Testis (tissue), 3 donors: Measurements from ENCODE around the gene WAPL. TPM values are rescaled to one million over a fixed set of nuclear protein-coding genes. Genes with fewer than 3 reads are reported as not detected.

Experiments used
- DNase-seq: peaks from one replicate; pipeline ENCODE4 v3.0.0-alpha.2; 2019
- H3K27ac ChIP-seq, 2 donors: fragments of 200-600 bp; sonication (generic); one replicate each; pipeline ENCODE4 v1.5.1; 2019
- H3K27me3 ChIP-seq: fragments of 200-600 bp; sonication (generic); one replicate; pipeline ENCODE4 v1.5.1; 2019
- H3K36me3 ChIP-seq: fragments of 200-600 bp; sonication (generic); one replicate; pipeline ENCODE4 v1.5.1; 2017; ENCODE audit warnings: low read depth; ENCODE audit errors: missing control alignments
- H3K4me1 ChIP-seq: fragments of 200-600 bp; sonication (generic); one replicate; pipeline ENCODE4 v1.5.1; 2019
- H3K4me3 ChIP-seq, 2 donors: fragments of 200-600 bp; sonication (generic); one replicate each; pipeline ENCODE4 v1.5.1; 2017 to 2019
- H3K9me3 ChIP-seq: fragments of 200-600 bp; sonication (generic); one replicate; pipeline ENCODE4 v1.5.1; 2017
- CTCF ChIP-seq, 3 experiments: fragments of 450-650 bp in 2 of 3; fragments of 200-600 bp in 1 of 3; sonication (generic) in 1 of 3; IDR thresholded peaks; one replicate each; pipeline ENCODE4 v1.5.1; 2016 to 2019; ENCODE audit warnings: antibody characterized with exemption in 3 of 3, mild to moderate bottlenecking in 2 of 3, moderate library complexity in 1 of 3
- POLR2A ChIP-seq: fragments of 450-650 bp; IDR thresholded peaks from one replicate; pipeline ENCODE4 v1.6.1; 2017; ENCODE audit warnings: antibody characterized with exemption, mild to moderate bottlenecking, moderate library complexity
- WGBS, 2 donors: methylation state at CpG; one replicate each; pipeline ENCODE4 v1.1.5; 2018; 5-methylcytosine and 5-hydroxymethylcytosine counted together
- intact Hi-C: fragments of 100-400 bp; cut with DNase I; formaldehyde crosslinking; loops from one replicate; pipeline ENCODE4 v1.15.1; 2023; ENCODE audit warnings: low total_unique reads
- polyA plus RNA-seq: library from polyadenylated mRNA; stranded (reverse); fragments of 350-450 nt; fragmentation: Illumina TruSeq; extraction: RNeasy Lipid Tissue Mini Kit (QIAGEN cat#74804); gene quantifications from one replicate; pipeline ENCODE4 v1.2.3, GENCODE V29; 2014; ENCODE audit warnings: low read depth, low replicate concordance; ENCODE audit not compliant: insufficient read depth
- small RNA-seq, 2 donors: library from RNA; depleted of rRNA; stranded (forward); fragments of <200 nt; gene quantifications; one replicate each; pipeline ENCODE3, GENCODE V24; 2016
- total RNA-seq, 2 donors: library from RNA; depleted of rRNA; stranded (reverse); fragments of >200 nt; gene quantifications; one replicate each; pipeline ENCODE4 v1.2.3, GENCODE V29; 2016

Gene WAPL
- total and polyA plus RNA-seq, 3 donors from 2014 or later = 65.7 to 89.8 (median 80.8) TPM

DNA sequence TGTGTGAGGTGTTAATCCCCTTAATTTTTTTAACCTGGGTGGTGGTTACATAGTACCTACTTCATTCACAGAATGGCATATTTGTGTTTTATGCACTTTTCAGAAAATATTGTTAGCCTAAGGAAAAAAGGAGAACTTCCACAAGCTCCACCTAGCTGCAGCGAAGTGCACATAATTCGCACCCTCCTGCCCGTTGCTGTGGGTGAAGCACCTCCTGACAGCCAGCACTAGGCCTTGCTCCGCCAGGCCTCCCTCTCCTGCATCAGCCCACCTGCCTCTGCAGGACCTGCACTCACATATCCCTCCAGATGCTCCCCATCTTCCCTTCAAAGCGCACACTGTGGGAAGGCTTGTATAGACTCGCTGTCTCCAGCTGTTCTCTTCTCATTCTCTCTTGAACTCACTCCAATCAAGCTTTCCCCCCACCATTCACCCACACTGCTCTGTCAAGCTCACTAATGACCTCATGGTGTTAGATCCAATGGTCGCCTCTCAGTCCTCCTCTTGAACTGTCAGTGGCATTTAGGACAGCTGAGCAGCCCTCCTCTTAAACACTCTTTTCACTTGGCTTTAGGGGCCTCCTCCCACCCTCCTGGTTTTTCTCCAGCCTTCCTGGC is 134.3 kb downstream of the WAPL start:
- intact Hi-C loops = no loop called here
- Histone ChIP-seq H3K36me3 (no peaks in the 10 kb centered on the region), H3K4me1 (peaks cover 3% of the 10 kb centered on the region), H3K9me3 (no peaks in the 10 kb centered on the region), H3K27me3 (no peaks in the 10 kb centered on the region), H3K27ac (no peak overlapping the region), H3K4me3 (no peak overlapping the region)
- 68 to 75% methylated on average over 7 of the region's 7 CpGs for whole genome bisulfite sequencing, 2 donors
- no peak for DNase-seq
- TF ChIP-seq CTCF (IDR thresholded peaks at IDR 0.05) (no peak), POLR2A (no peak)

DNA sequence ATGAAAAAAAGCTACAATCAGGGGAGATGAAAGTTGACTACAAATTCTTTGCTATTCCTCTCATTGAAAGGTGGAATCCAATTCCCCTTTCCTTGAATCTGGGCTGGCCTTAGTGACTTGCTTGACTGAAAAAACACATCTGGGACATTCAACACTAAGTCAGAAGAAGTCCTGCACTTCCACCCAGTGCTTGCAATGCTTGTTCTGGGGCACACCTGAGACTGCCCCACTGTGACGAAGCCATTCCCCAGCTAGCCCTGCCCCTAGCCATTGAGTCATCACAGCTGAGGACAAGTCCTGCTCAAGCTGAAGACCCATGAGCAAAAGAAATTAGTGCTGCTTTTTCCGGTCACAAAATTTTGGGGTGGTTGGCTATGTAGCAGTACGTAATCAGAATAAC is 135.8 kb downstream of the WAPL start:
- no peak for DNase-seq
- Histone ChIP-seq H3K27ac (no peak overlapping the region), H3K4me3 (no peak overlapping the region), H3K27me3 (no peaks in the 10 kb centered on the region), H3K9me3 (no peaks in the 10 kb centered on the region), H3K36me3 (no peaks in the 10 kb centered on the region), H3K4me1 (peaks cover 3% of the 10 kb centered on the region)
- TF ChIP-seq POLR2A (no peak), CTCF (IDR thresholded peaks at IDR 0.05) (no peak)
- WGBS, 2 donors = 85 to 96% methylated on average over 3 of the region's 3 CpGs
- intact Hi-C loops = no loop called here

Small RNAs within 50 kb of the gene (small RNA-seq; reads per million reads assigned to genes)
- gene RNU6-780P = 0 reads per million in 2 donors

Other genes starting within 250 kb of the WAPL start
- 10 to 100 TPM in 1 of 2 donors, 1 to 10 TPM in 1; 8.1 to 16.7 TPM for gene GRID1, start 155.0 kb downstream of the WAPL start, total RNA-seq
- gene GRID1, start 155.0 kb downstream of the WAPL start, polyA plus RNA-seq = 7.4 TPM
- under 1 TPM in 1 of 2 donors, not detected in 1; 0.19 TPM for gene OPN4, start 132.8 kb upstream of the WAPL start, total RNA-seq
- not detected for gene OPN4, start 132.8 kb upstream of the WAPL start, polyA plus RNA-seq
- gene LDB3, start 146.7 kb upstream of the WAPL start, total RNA-seq = 1 to 10 TPM; 2.7 to 3.6 TPM
- gene LDB3, start 146.7 kb upstream of the WAPL start, polyA plus RNA-seq = 20.3 TPM
- 10 to 100 TPM; 42.6 to 51.1 TPM for gene BMPR1A, start 234.8 kb upstream of the WAPL start, total RNA-seq
- 19.5 TPM for gene BMPR1A, start 234.8 kb upstream of the WAPL start, polyA plus RNA-seq